HL-60 (cell line): ENCODE data around the gene FBLN5.

Source experiments
- CTCF ChIP-seq: IDR thresholded peaks from one replicate; pipeline ENCODE4 v1.5.1; 2011; ENCODE audit warnings: low read length, control low read depth, inconsistent platforms; ENCODE audit not compliant: insufficient read depth
- POLR2AphosphoS5 ChIP-seq: IDR thresholded peaks from 2 replicates; pipeline ENCODE4 v1.6.1; 2012; ENCODE audit warnings: low read depth
- REST ChIP-seq: IDR thresholded peaks from 2 replicates; pipeline ENCODE4 v1.6.1; 2012; ENCODE audit warnings: low read depth; ENCODE audit not compliant: insufficient replicate concordance

- TF ChIP-seq REST (no peak), POLR2AphosphoS5 (no peak), CTCF (no peak)
Observed at GRCh38 chr14:91910196-91910595, 37.3 kb downstream of the FBLN5 start.
